ENCODE data around the gene SLC24A5. TPM values are rescaled to one million over a fixed set of nuclear protein-coding genes. Genes with fewer than 3 reads are reported as not detected.

SLC24A5 gene
- total and polyA plus RNA-seq, 2 donors (not counting 3 experiments of a cell fraction or from before 2014, with no cell fraction given) = not detected

- Histone ChIP-seq H4K20me1 (replicated peaks; ENCODE audit: control insufficient read depth, extremely low read depth, insufficient read depth, low read length) (no peaks in the 10 kb centered on the region), H3K4me2 (ENCODE audit: insufficient read depth, low read length) (no peak overlapping the region), H3K27ac (ENCODE audit: insufficient read depth, low read depth, low read length) (no peak overlapping the region), H3K27me3 (ENCODE audit: control insufficient read depth in 2 of 2, insufficient read depth in 2 of 2, low read length in 2 of 2) (peaks cover 0 to 2% of the 10 kb centered on the region in 2 experiments), H3K4me1 (ENCODE audit: control insufficient read depth, extremely low read depth, insufficient read depth, low read length) (no peaks in the 10 kb centered on the region), H3K9me3 (replicated peaks; ENCODE audit: control insufficient read depth, insufficient read depth, low read length) (no peaks in the 10 kb centered on the region), H3K9me1 (replicated peaks; ENCODE audit: control insufficient read depth, extremely low read depth, insufficient read depth, low read length) (no peaks in the 10 kb centered on the region), H2AFZ (ENCODE audit: low read depth, low read length) (no peak overlapping the region), H3K79me2 (ENCODE audit: control insufficient read depth, insufficient read depth, low read length) (no peaks in the 10 kb centered on the region), H3K36me3 (ENCODE audit: control insufficient read depth in 2 of 2, extremely low read depth in 1 of 2, insufficient read depth in 2 of 2, low read length in 2 of 2) (no peaks in the 10 kb centered on the region), H3K4me3 (replicated peaks in 1 of 3; ENCODE audit: insufficient read depth in 1 of 3, low read depth in 1 of 3, low read length in 3 of 3) (no peak overlapping the region), H3K9ac (replicated peaks; ENCODE audit: extremely low read depth, insufficient read depth, low read length) (no peak overlapping the region)
- dilution Hi-C loops (cut with MboI; ENCODE audit: extremely low pct_ligation_motif_present, low sequenced_read_pairs) (no loop called here), intact Hi-C loops (cut with micrococcal nuclease) (no loop called here)
- CTCF ChIA-PET = interaction anchor here (1.3 kb wide), 1 partner anchor 892 kb away, joined by 6 read pairs; no protein-coding TSS in a partner anchor
- FAIRE-seq (no peak), DNase-seq (ENCODE audit: low read depth, low spot score) (no peak)
- POLR2A ChIA-PET = no interaction called here
- no TSS peak for BruUV-seq (replicated peaks)
- TF ChIP-seq FOS (IDR thresholded peaks at IDR 0.05; ENCODE audit: borderline replicate concordance, insufficient read depth, low read length) = no peak
- no peak for TF ChIP-seq GATA2 (IDR thresholded peaks at IDR 0.05; ENCODE audit: insufficient read depth, insufficient read length, low read depth, low read length)
- no peak for TF ChIP-seq CTCF (IDR thresholded peaks at IDR 0.05; ENCODE audit: extremely low read depth in 1 of 2, insufficient read depth in 1 of 2, low read depth in 1 of 2, low read length in 2 of 2)
- no peak for TF ChIP-seq POLR2AphosphoS5 (IDR thresholded peaks at IDR 0.05; ENCODE audit: insufficient read depth, low read depth, low read length)
- TF ChIP-seq JUN (IDR thresholded peaks at IDR 0.05; ENCODE audit: borderline replicate concordance, insufficient read depth, insufficient read length, low read depth) = no peak
- no peak for TF ChIP-seq MYC (IDR thresholded peaks at IDR 0.05; ENCODE audit: low read depth, low read length)
- no peak for TF ChIP-seq EZH2 (IDR thresholded peaks at IDR 0.05; ENCODE audit: borderline replicate concordance, low read depth, low read length, severe bottlenecking)
- no peak for TF ChIP-seq POLR2A (IDR thresholded peaks at IDR 0.05; ENCODE audit: low read depth, low read length)
- TF ChIP-seq, protein P1, sequence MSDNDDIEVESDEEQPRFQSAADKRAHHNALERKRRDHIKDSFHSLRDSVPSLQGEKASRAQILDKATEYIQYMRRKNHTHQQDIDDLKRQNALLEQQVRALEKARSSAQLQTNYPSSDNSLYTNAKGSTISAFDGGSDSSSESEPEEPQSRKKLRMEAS (IDR thresholded peaks at IDR 0.05; ENCODE audit: insufficient read depth, insufficient read length) = no peak
Measured at GRCh38 chr15:48087844-48088243, 32.9 kb upstream of the SLC24A5 start.

Data from endothelial cell of umbilical vein (primary cell).